ENCODE results near the gene MRPL54.

Gene MRPL54

DNA sequence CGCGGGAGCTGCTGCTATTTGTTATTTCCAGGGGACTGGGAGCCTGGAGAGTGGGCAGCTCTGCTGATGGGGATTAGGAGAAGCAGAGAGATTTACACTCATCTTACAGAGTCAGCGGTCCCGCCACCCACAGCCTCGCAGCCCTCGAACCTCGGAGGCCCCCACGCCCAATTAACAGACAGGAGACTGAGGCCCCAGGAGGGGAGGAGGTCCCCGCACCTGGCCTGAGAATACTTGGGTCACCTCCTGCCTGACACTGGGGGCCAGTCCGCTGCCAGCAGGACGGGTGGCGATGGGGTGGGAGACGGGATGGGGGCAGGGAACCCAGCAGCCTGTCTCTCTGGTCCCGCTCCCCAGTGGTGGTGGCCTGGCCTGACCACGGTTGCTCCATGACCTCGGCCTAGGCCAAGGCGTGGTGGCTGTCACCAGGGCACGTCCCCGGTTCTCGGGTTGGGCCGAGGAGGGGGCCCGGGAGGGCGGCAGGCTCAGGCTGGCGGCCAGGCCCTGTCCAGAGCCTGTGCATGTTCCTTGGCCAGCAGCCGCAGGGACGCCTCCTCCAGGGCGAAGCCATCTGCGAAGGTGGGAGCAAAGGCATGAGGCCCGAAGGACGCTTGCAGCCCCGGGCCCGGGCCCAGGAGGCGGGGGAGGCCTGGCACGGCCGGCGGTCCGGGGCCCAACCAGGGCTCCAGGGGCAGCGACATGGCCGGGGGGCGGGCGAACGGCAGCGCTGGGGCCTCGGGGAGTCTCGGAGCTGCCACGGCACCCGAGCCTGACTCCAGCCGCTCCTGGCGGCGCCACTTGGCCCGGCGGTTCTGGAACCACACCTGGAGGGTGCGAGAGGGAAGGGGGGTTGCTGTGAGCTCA is 7.9 kb downstream of the MRPL54 start:
- DNase-seq = no peak

DNA sequence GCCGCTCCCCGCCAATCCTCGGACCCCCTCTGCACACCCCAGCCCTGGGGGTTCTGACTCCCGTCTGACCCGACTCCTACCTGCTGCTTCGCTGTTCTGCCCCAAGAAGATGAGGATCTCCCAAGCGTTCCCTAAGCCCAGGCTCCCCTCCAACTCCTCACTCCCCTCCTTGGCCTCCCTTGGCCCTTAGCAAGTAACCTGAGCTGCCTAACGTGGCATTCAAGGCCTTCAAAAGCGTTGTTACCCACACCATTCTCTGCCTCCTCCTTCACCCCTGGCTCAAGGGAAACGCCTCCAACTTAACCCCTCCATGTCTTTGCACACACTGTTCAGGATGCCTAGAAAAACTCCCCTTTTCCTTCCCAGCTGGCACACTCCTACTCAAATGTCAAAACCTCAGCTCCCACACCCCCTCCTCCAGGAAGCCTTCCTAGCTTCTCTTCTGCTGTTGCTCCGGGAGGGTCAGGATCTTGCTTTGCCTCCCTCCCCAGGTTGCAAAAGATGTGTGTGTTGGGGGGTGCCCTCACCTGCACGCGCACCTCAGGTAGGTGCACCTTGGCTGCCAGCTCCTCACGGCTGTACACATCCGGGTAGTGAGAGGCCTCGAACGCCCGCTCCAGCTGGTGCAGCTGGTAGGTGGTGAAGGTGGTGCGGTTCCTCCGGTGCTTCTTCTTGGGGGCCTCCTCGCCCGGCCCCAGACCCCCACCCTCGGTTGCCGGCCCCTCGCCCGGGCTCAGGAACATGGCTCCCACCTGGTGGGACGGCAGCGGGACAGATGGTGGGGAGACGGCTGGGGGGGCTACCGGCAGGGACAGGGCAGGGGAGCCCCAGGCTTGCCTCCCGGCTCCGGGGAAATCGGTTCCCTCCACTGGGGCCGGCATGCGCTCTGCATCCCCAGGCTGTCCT is 8.8 kb downstream of the MRPL54 start:
- no peak for DNase-seq

- no peak for DNase-seq
Observed at GRCh38 chr19:3771906-3772455, 9.5 kb downstream of the MRPL54 start, which contains the start of gene RAX2. Gene RAX2, minus strand, starts transcription at chr19:3772228. Its CDS starts 486 bp downstream, at chr19:3771742.

DNA sequence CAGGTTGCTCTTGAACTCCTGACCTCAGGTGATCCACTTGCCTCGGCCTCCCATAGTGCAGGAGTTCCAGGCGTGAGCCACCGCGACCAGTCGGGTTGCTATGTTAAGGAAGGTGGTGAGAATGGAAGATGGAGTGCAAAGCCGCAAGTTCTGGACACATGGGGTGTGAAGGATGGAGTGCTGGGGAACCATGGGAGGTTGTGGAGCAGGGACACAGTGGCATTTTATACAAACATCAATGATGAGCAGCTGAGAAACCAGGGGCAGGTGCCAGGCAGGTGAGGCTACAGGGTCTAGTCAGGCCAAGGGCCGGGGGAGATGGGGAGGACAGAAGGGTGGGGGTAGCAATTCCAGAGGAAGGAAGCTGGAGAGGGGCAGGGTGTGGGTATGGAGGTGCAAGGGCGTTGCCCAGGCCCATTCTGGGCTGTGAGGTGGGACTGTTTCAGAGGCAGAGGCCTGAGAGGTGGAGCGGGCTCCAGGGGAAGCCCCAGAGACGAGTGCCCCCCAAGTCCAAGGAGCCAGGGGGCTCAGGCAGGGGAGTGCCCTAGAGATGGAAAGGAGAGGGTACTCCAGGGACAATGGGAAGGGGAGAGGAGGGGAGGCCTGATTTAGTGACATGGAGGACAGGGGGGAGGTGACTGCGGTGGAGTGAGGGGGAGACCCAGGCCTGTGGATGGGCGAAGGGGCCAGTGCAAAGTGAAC is 11.5 kb downstream of the MRPL54 start:
- DNase-seq = no peak

- DNase-seq = no peak
Observed at GRCh38 chr19:3774621-3775373, 12.3 kb downstream of the MRPL54 start.

DNA sequence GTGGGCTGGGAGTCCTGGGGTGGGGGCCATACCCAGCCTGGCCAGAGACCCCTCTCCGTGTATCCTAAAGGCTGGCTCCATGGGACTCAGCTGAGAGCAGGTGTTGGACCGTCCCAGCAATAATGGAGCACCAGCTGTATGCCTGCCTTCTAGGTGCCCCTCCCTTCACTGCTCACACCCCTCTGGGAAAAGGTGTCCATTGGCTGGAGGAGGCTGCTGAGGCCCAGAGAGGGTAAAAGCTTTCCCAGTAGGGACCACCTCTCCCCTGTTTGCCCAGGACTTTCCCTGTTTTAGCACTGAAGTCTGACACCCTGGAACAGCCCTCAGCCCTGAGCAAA is 12.9 kb downstream of the MRPL54 start:
- no peak for DNase-seq

- DNase-seq = no peak
Observed at GRCh38 chr19:3775831-3776230, 13.3 kb downstream of the MRPL54 start.

- DNase-seq = no peak
Observed at GRCh38 chr19:3776479-3777040, 14.1 kb downstream of the MRPL54 start.

DNA sequence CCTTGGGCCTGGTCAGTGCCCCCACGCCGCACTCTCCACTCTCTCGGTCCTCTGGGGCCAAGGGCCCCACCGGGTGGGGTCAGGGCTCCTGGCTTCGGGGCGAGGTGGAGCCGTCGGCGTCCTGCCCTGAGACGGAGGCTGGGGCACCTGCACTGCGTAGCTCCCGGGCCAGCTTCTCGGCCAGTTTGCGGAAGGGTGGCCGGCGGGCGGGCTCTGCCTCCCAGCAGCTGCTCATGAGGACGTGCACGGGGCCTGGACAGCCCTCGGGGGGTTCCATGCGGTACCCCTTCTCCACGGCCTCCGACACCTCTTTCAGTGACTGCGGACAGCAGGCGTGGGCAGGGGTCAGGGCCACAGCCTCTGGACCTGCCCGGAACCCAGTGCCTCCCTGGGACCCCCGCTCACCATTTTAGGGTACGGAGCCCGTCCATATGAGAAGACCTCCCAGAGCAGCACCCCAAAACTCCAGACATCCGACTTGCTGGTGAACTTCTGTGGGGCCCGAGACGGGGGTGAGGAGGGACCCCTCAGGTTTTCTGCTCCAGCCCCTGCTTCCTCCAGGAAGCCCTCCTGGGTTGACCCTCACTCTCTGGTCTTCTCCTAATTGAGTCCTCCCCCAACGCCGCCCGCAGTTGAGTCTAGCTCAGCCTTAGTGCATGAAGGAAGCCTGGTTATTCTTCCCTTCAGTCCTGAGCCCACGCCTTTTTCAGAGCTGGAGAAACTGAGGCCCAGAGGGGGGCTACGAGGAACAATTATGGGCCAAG is 15.8 kb downstream of the MRPL54 start:
- no peak for DNase-seq

- no peak for DNase-seq
Observed at GRCh38 chr19:3778899-3779723, 16.6 kb downstream of the MRPL54 start.

GRCh38 chr19:3780786-3781304 is 18.4 kb downstream of the MRPL54 start:
- DNase-seq = no peak

- DNase-seq = no peak
Observed at GRCh38 chr19:3781603-3782002, 19.1 kb downstream of the MRPL54 start.

GRCh38 chr19:3782330-3782729 is 19.8 kb downstream of the MRPL54 start:
- DNase-seq = no peak

DNA sequence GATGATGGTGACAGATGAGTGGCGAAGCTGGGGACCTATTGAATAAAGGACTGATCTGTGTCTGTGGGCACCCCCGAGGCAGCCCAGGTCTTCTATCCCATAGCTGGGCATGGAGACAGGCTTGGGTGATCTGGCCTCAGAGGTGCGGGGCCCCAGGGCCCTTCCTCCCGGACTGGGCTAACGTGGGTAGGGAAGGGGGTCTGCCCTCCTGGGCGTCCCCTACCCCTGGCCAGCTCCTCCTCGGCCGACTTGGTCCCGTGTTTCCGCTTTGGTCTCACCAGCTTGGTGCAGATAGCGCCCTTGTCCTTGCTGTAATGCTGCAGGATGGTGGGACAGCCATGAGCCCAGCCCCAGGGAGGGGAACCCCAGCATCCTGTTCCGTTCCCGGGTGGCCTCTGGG is 20.4 kb downstream of the MRPL54 start:
- no peak for DNase-seq

DNA sequence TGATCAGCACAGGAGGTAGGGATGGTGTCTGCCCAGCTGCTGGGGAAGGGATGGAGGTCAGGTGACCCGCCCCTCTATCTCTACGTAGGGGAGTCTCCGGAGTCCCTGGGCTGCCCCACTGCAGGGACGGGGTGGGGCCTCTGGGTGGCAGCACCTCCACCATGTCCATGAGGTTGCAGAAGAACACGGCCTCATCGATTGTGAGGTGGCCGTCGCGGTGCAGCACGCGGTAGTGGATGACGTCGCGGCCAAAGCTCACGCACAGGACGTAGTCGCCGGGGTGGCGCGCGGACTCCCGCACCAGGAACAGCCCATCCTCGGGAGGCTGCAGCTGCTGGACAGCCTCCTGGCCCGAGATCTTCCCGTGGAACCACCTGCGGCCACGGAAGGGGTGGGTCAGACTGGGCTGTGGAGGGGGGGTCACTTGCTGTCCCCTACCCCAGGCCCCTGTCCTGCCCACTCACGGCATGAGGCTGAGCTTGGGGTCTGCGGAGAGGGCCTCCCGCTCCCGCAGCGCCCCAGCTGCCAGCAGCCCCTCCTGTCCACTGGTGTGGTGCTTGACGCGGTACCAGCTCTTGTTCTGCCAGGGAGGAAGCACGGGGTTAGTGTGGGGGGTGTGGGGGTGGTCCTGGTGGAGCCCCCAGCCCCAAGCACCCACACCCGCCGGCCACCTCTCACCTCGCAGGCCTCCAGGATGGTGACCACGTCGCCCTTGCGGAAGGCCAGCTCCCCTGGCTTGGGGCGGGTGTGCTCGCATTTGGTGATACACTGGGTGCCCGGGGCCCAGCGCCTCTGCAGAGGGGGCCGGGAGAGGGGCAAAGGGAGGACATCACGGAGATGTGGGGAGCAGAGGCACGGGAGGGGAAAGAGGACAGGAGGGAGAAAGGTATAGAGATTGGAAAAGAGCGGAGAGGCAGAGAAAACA is 21.4 kb downstream of the MRPL54 start:
- no peak for DNase-seq

GRCh38 chr19:3784607-3785450 is 22.3 kb downstream of the MRPL54 start:
- DNase-seq = no peak

DNA sequence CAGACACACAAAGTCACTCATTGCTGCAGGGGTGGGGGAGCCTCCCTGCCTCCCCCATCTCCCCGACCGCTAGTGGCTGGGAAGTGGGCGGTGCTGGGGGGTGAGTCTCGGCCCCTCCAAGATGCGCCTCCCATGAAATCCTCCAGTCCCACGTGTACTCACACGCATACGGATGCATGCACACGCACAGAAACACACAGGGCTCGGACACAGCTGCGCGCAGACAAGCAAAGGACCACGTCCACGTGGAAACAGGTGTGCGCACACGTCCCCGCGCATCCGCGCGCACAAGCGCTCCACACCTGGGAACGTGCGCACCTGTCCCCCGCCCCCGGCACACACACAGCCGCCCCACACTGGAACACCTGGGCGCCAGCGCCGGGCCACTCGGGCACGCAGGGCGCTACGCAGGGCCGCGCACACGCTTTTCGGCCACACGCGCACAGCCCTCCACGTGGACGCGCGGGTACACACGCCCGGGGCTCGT is 23.0 kb downstream of the MRPL54 start:
- no peak for DNase-seq

All from cerebellar nuclear complex (tissue), 1 donor.